ENCODE data around the gene FCGR3A.
"Not testable (repeated sequence)": the region's sequence is repeated elsewhere in the genome, so short reads cannot be mapped to it uniquely, and the experiment has no call there.

The FCGR3A gene

DNA sequence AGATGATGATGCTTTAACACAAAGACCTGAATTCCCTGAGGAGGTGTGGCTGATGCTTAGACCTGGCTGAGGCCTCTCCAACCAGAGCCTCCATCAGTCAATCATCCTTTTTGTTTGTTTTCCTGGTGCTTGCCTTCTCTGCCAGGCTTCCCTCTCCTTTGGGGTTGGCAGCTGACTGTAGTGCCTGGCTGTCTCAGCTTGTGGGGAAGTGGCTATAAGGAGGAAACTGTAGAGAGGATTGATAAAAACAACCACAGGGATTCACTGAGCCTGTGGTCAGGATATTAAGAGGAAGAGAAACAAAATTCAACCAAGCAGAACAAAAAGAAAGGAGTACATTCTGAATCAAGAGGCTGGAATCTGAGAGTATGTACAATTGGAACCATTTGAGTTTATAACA, 27.1 kb upstream of the FCGR3A start:
- H3K9me3 Mint-ChIP-seq; H3K4me1 Mint-ChIP-seq; H3K36me3 Mint-ChIP-seq (ENCODE audit: low read depth); H3K27ac Mint-ChIP-seq; H3K27me3 Mint-ChIP-seq (ENCODE audit: low read depth); H3K4me3 Mint-ChIP-seq: not testable (repeated sequence)

DNA sequence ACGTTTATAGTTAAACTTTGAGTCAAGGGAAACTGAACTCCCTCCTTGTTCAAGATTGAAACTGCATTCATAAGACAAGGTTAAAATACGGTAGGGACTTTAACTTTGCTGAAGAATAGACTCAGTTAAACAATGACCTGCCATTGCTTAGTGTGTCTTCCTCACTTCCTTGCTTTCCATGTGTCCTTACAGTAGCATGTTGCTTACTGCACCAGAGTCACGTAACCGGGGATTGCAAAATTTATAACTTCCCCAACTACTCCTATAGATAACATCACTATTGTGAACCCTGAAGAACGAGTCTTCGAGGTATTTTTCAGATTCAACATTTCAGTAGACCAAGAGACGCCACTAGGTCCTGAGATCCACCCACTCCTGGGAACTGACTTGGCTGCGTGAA, 22.1 kb upstream of the FCGR3A start:
- not testable (repeated sequence) for H3K9me3 Mint-ChIP-seq; H3K4me3 Mint-ChIP-seq; H3K27ac Mint-ChIP-seq; H3K27me3 Mint-ChIP-seq (ENCODE audit: low read depth); H3K36me3 Mint-ChIP-seq (ENCODE audit: low read depth); H3K4me1 Mint-ChIP-seq

DNA sequence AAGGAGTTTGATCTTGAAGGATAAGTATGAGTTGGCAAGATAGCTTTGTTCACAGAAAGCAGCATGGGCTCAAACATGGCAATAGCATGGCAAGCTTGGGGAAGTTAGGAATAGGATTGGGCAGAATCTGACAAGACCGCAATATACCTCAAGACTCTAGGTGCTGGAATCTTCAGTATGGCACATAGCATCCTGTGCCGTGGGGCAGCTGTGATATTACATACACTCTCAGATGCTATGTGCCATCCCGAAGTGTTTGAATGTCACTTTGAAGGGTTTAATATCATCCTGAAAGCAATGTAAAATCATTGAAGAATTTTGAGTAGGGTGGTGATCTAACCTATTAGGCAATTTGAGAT, 17.0 kb upstream of the FCGR3A start:
- H3K9me3 Mint-ChIP-seq; H3K27me3 Mint-ChIP-seq (ENCODE audit: low read depth); H3K4me3 Mint-ChIP-seq; H3K36me3 Mint-ChIP-seq (ENCODE audit: low read depth); H3K4me1 Mint-ChIP-seq; H3K27ac Mint-ChIP-seq: not testable (repeated sequence)

DNA sequence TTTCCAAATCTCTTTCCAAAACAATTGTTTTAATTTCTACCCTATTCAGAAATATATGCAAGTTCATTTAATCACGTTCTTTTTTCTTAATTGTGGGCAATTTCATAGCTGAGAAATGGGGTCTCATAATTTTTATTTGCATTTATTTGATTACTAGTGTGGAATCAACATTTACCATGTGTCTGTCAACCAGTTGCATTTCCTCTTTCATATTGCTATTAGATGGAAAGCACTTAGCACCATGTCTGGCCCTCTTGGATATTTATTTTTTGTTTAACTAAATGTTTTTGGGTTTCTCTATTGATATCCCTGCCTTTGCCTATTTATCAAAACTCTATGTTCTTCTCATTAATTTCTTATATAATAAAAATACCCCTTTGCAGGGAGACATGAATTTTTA, 13.9 kb upstream of the FCGR3A start:
- H3K4me3 Mint-ChIP-seq; H3K27me3 Mint-ChIP-seq (ENCODE audit: low read depth); H3K27ac Mint-ChIP-seq; H3K36me3 Mint-ChIP-seq (ENCODE audit: low read depth); H3K9me3 Mint-ChIP-seq; H3K4me1 Mint-ChIP-seq: not testable (repeated sequence)

DNA sequence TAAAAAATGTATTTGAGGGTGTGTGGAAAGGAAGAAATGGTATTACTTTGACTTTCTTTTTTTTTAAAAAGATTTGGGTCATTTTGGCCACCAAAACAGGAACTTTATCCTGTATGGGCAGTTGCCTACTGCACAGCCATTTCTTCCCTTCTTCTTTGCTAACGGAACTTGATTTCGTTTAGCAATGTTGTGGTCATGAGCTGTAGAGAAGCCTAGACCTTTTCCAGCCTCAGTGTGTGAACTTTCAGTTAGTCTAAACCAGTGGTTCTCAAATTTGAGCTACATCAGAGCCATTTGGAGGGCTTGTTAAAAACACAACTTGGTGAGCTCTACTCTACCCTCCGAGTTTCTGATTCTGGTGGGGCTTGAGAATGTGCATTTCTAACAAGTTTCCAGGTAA, 12.8 kb upstream of the FCGR3A start:
- H3K27ac Mint-ChIP-seq; H3K4me1 Mint-ChIP-seq; H3K9me3 Mint-ChIP-seq; H3K4me3 Mint-ChIP-seq; H3K27me3 Mint-ChIP-seq (ENCODE audit: low read depth); H3K36me3 Mint-ChIP-seq (ENCODE audit: low read depth): not testable (repeated sequence)

DNA sequence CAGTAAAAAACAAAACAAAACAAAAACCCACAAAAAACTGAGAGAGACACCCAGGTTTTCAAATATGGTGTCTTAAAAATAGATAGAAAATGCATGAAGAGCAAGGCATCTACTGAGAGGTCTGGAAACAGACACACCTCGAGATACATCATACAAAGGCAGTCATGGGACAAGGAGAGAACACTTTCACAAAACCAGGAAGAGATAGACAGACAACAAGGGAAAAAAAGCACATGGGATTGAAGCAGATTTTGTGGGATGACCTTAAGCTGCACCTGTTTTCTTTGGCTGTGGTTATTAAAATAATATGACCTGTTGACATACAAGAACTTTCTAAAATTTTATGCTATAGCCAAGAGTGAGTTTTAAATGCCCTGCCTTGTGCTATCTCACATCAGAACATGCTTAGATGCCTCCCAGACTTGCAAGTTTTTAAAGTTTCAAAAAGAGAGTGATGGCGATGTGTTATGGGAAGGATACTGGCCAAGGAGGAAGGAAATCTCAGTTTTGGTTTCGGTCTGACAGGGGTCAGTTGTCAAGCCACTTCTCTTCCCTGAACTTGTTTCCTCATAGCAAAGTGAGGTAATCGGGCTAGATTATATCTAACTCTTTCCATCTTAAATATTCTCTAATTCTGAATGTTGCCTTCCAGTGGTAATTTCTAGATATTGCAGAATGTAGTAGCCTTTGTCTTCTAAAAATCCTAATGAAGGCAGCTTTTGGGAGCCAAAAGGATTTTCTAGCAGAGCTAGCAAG, 11.5 kb upstream of the FCGR3A start:
- H3K36me3 Mint-ChIP-seq (ENCODE audit: low read depth); H3K27ac Mint-ChIP-seq; H3K4me3 Mint-ChIP-seq; H3K27me3 Mint-ChIP-seq (ENCODE audit: low read depth); H3K4me1 Mint-ChIP-seq; H3K9me3 Mint-ChIP-seq: not testable (repeated sequence)

DNA sequence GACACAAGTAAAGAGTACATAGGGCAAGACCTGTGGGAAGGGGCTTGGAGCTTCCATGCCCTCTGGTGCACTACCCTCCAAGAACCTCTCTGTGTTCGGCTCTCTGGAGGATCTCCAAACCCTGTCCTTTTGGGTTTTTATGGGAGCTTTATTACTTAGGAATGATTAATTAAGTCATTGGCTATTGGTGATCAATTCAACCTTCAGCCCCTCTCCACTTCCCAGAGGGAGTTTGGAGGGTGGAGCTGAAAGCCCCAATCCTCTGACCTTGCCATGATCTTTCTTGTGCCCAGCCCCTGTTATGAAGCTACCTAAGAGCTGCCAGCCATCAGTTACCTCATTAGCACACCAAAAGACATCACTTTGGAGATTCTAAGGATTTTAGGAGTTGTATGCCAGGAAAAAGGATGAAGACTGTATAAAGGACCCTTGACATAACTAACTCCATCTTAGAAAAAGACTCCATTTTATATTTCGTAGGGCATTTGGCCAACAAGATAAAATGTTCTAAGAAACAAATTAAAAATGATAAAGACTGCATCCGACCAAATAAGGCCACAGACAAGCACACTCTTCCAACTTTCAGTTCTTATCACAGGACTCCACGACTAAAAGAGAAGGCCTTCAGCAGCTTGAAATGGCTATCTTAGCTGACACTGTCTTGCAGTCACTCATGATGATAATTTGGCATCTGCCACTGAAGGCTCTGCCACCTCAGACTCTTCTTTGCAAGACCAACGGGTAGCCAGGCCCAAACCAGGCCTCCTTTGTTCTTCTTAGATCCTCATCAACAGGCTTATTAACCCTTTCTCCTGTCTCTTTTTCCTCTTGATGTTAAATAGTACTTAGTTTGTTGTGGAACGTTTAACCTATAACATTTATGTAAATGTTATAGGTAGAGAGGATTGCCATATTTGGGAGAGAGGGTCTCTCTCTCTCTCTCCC, 8.2 kb upstream of the FCGR3A start:
- H3K27ac Mint-ChIP-seq; H3K9me3 Mint-ChIP-seq; H3K36me3 Mint-ChIP-seq (ENCODE audit: low read depth); H3K4me1 Mint-ChIP-seq; H3K4me3 Mint-ChIP-seq; H3K27me3 Mint-ChIP-seq (ENCODE audit: low read depth): not testable (repeated sequence)

DNA sequence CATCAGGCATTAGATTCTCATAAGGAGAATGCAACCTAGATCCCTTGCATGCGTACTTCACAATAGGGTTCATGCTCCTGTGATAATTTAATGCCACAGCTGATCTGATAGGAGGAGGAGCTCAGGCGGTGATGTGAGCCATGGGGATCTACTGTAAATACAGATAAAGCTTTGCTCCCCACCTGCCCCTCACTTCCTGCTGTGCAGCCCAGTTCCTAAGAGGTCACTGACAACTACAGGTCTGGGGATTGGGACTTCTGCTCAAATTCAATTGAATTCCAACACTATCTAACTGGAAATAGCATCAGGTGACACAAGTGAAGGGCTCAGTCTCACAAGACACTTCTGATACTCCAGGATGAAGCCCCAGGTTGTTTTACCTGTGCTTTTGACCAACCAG, 7.4 kb upstream of the FCGR3A start:
- not testable (repeated sequence) for H3K36me3 Mint-ChIP-seq (ENCODE audit: low read depth); H3K4me1 Mint-ChIP-seq; H3K4me3 Mint-ChIP-seq; H3K27me3 Mint-ChIP-seq (ENCODE audit: low read depth); H3K27ac Mint-ChIP-seq; H3K9me3 Mint-ChIP-seq

DNA sequence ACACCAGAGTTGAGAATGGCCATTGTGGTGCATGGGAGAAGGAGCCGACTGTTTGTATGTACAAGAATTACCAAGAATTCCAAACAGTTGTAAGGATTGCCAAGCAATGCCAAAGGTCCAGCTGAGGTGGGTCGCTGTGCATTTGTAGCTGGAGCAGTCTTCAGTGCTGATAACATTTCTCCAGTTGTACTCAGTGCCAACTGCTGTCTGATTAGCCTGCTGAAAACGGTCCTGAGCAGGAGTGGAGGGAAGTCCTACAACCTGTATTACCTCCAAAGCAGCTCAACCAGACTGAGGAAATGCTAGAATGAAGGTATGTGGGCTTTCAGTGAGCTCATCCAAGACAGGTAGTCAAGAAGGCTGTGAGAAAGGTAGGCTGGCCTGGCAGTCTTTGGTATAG, 6.5 kb upstream of the FCGR3A start:
- H3K27me3 Mint-ChIP-seq (ENCODE audit: low read depth); H3K9me3 Mint-ChIP-seq; H3K36me3 Mint-ChIP-seq (ENCODE audit: low read depth); H3K4me3 Mint-ChIP-seq; H3K4me1 Mint-ChIP-seq; H3K27ac Mint-ChIP-seq: not testable (repeated sequence)

DNA sequence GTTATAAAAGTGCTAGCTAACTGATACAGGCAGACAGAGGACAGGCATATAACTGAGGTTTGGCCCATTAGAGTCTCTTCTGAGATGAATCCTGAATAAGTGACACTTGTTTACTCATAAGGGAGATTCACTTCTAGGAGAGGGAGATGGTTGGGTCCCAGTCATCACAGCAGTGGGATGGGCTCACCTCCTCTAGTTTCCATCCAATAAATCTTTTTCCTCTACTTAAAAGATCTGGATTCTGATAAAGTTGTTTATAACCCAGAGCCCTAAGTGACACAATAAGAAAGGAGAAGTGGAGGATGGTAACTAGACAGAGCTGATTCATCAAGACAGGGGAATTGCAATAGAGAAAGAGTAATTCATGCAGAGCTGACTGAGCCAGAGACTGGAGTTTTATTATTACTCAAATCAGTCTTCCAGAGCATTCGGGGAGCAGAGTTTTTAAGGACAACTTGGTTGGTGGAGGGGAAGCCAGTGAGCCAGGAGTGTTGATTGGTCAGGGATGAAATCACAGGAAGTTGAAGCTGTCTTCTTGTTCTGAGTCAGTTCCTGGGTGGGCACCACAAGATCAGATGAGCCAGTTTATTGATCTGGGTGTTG, 5.3 kb upstream of the FCGR3A start:
- H3K9me3 Mint-ChIP-seq = not testable (repeated sequence)

DNA sequence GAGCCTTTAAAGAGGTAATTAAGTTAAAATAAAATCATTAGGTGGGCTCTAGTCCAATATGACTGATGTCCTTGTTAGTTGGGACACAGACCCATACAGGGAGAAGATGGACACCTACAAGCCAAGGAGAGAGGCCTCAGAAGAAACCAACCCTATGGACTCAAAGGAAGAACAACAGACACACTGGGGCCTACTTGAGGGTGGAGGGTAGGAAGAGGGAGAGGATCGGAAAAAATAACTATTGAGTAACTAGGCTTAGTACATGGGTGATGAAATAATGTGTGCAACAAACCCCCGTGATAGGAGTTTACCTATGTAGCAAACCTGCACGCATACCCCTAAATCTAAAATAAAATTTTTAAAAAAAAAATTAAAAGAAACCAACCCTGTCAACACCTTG, 4.7 kb upstream of the FCGR3A start:
- H3K27ac Mint-ChIP-seq; H3K27me3 Mint-ChIP-seq (ENCODE audit: low read depth); H3K36me3 Mint-ChIP-seq (ENCODE audit: low read depth); H3K4me3 Mint-ChIP-seq; H3K4me1 Mint-ChIP-seq; H3K9me3 Mint-ChIP-seq: not testable (repeated sequence)

More for the DNA sequence above, 5.3 kb upstream of the FCGR3A start:
- H3K36me3 Mint-ChIP-seq (ENCODE audit: low read depth); H3K27ac Mint-ChIP-seq; H3K4me3 Mint-ChIP-seq; H3K4me1 Mint-ChIP-seq; H3K27me3 Mint-ChIP-seq (ENCODE audit: low read depth): not testable (repeated sequence)

DNA sequence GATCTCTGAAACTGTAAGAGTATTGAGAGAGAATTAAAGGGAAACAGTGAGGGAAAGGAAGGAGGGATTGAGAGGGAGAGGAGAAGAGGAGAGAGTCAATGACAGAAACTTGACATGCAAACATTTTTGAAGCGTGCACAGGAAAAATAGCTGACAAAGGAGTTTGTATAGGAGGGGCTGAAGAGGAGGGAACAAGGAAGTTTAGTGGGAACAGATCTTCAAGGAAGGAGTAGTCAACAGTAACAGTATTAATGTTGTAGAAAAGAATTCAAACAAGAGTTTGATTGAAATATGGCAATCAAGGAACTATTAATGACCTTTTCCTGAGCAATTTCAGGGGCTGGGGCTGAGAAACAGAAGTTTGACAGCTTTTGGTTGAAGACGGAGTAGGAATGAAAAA, 4.0 kb upstream of the FCGR3A start:
- H3K27ac Mint-ChIP-seq; H3K9me3 Mint-ChIP-seq; H3K27me3 Mint-ChIP-seq (ENCODE audit: low read depth); H3K4me1 Mint-ChIP-seq; H3K4me3 Mint-ChIP-seq; H3K36me3 Mint-ChIP-seq (ENCODE audit: low read depth): not testable (repeated sequence)

DNA sequence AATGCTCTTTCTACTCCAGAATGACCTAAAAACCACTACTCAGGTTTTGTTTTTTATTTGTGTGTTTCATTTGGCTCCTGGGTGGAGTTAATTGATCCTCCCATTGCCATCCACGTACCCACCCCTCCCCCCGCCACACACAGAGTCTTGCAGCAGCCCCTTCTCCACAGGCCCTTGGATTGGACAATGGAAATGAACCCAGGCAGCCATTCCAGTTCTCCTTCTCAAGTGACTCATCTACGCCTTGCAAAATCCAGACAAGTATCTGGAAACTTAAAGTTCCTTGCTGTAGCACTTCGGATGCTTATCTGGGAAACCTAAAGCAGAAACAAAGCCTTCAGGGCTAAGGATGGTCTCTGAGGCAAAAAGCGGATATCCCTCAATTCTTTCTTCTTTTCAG, 1.3 kb upstream of the FCGR3A start:
- not testable (repeated sequence) for H3K9me3 Mint-ChIP-seq; H3K4me3 Mint-ChIP-seq; H3K4me1 Mint-ChIP-seq; H3K36me3 Mint-ChIP-seq (ENCODE audit: low read depth); H3K27ac Mint-ChIP-seq; H3K27me3 Mint-ChIP-seq (ENCODE audit: low read depth)

DNA sequence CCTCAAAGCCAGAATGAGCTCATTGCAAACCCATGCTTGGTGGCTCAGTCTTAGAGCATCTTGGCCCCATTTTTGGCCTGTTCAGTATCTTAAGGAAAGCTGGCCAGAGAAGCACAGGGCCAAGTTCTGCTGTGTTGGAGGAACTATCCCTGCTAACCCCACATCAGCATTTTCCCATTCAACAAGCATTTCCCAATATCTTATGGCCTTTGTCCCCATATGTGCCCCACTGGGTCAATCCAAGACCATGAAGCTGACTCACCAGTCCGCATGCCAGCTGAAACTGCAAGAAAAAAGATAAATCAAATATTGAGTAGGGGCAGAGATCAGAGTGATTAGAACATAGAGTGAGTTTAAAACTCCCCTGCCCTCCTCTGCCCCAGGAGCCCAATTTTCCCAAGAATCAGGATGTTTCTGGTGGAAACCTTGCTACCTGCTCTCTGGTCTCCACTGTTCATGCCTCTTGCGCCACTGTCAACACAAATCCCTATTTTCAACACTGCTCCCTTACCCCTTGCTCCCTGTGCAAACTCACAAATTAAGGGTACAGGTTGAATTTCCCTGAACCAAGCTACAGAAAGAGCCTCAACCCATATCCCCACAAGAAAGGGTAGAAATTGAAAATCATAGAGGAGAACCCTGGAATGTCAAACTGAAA, 740 bp downstream of the FCGR3A start:
- H3K4me3 Mint-ChIP-seq; H3K4me1 Mint-ChIP-seq; H3K36me3 Mint-ChIP-seq (ENCODE audit: low read depth); H3K27ac Mint-ChIP-seq; H3K9me3 Mint-ChIP-seq: not testable (repeated sequence)
- peaks cover 12% of the 10 kb centered on the region for H3K27me3 Mint-ChIP-seq (ENCODE audit: low read depth)

Measured in nephron (organoid).